H9 (cell line): ENCODE results near the gene GUCY2D. TPM values are rescaled to one million over a fixed set of nuclear protein-coding genes. Genes with fewer than 3 reads are reported as not detected.

Experiments used
- DNase-seq: peaks from one replicate; pipeline ENCODE4 v3.0.0-alpha.2; 2017
- H2AFZ ChIP-seq: one replicate; pipeline ENCODE4 v1.6.1; 2013; ENCODE audit warnings: mild to moderate bottlenecking, low read length, control low read depth, moderate library complexity
- H2AK5ac ChIP-seq: 2 replicates; pipeline ENCODE4 v1.6.1; 2013; ENCODE audit warnings: low read length, control low read depth, mixed read lengths; ENCODE audit not compliant: insufficient read length
- H2BK120ac ChIP-seq: one replicate; pipeline ENCODE4 v1.6.1; 2013; ENCODE audit warnings: low read depth, mild to moderate bottlenecking, low read length, control low read depth, inconsistent platforms; ENCODE audit not compliant: poor library complexity, severe bottlenecking
- H2BK12ac ChIP-seq: 2 replicates; pipeline ENCODE4 v1.6.1; 2013; ENCODE audit warnings: low read length, control low read depth, mixed read lengths, low read depth; ENCODE audit not compliant: insufficient read length
- H2BK15ac ChIP-seq: 2 replicates; pipeline ENCODE4 v1.6.1; 2013; ENCODE audit warnings: low read depth, low read length, control low read depth
- H2BK20ac ChIP-seq: one replicate; pipeline ENCODE4 v1.6.1; 2013; ENCODE audit warnings: low read depth, mild to moderate bottlenecking, low read length, control low read depth, inconsistent platforms; ENCODE audit not compliant: poor library complexity, severe bottlenecking
- H2BK5ac ChIP-seq: 2 replicates; pipeline ENCODE4 v1.6.1; 2013; ENCODE audit warnings: low read length, control low read depth, mixed read lengths; ENCODE audit not compliant: insufficient read length
- H3K14ac ChIP-seq: 2 replicates; pipeline ENCODE4 v1.6.1; 2013; ENCODE audit warnings: low read length, control low read depth; ENCODE audit not compliant: insufficient read depth
- H3K18ac ChIP-seq: 2 replicates; pipeline ENCODE4 v1.6.1; 2013; ENCODE audit warnings: low read depth, mild to moderate bottlenecking, mixed read lengths, low read length, control low read depth; ENCODE audit not compliant: insufficient read length
- H3K23ac ChIP-seq: 2 replicates; pipeline ENCODE4 v1.6.1; 2013; ENCODE audit warnings: low read length, control low read depth, mixed read lengths, low read depth; ENCODE audit not compliant: insufficient read length
- H3K23me2 ChIP-seq: 2 replicates; pipeline ENCODE4 v1.6.1; 2013; ENCODE audit warnings: low read depth, mild to moderate bottlenecking, mixed read lengths, low read length, control low read depth; ENCODE audit not compliant: insufficient read length, poor library complexity, severe bottlenecking
- H3K27ac ChIP-seq: 2 replicates; pipeline ENCODE4 v1.5.1; 2013; ENCODE audit warnings: low read length, control low read depth, mixed read lengths, low read depth; ENCODE audit not compliant: insufficient read length
- H3K27me3 ChIP-seq: 2 replicates; pipeline ENCODE4 v1.6.1; 2013; ENCODE audit warnings: low read length, control low read depth, inconsistent platforms; ENCODE audit not compliant: insufficient read depth
- H3K4ac ChIP-seq: 2 replicates; pipeline ENCODE4 v1.6.1; 2013; ENCODE audit warnings: low read depth, mild to moderate bottlenecking, control low read depth, inconsistent platforms, low read length, moderate library complexity
- H3K4me1 ChIP-seq: 2 replicates; pipeline ENCODE4 v1.6.1; 2013; ENCODE audit warnings: low read length, control low read depth, inconsistent platforms; ENCODE audit not compliant: insufficient read depth
- H3K4me2 ChIP-seq: 2 replicates; pipeline ENCODE4 v1.6.1; 2013; ENCODE audit warnings: low read length, control low read depth, mixed read lengths; ENCODE audit not compliant: insufficient read length, insufficient read depth
- H3K56ac ChIP-seq: 2 replicates; pipeline ENCODE4 v1.6.1; 2013; ENCODE audit warnings: low read depth, mild to moderate bottlenecking, mixed read lengths, low read length, control low read depth; ENCODE audit not compliant: insufficient read length
- H3K79me1 ChIP-seq: 2 replicates; pipeline ENCODE4 v1.6.1; 2013; ENCODE audit warnings: low read depth, mild to moderate bottlenecking, moderate library complexity, low read length, control low read depth, inconsistent platforms; ENCODE audit not compliant: insufficient read depth, poor library complexity, severe bottlenecking
- H3K79me2 ChIP-seq: 2 replicates; pipeline ENCODE4 v1.6.1; 2013; ENCODE audit warnings: low read length, control low read depth, inconsistent platforms; ENCODE audit not compliant: insufficient read depth
- H3K9ac ChIP-seq: 2 replicates; pipeline ENCODE4 v1.6.1; 2013; ENCODE audit warnings: low read length, control low read depth, mixed read lengths; ENCODE audit not compliant: insufficient read length; ENCODE audit errors: extremely low read depth
- H3K9me3 ChIP-seq: one replicate; pipeline ENCODE4 v1.6.1; 2013; ENCODE audit warnings: low read depth, low read length, inconsistent platforms; ENCODE audit not compliant: control insufficient read depth
- H3T11ph ChIP-seq: one replicate; pipeline ENCODE4 v1.6.1; 2013; ENCODE audit warnings: mild to moderate bottlenecking, low read length, control low read depth, inconsistent platforms
- H4K20me1 ChIP-seq: one replicate; pipeline ENCODE4 v1.6.1; 2013; ENCODE audit not compliant: control insufficient read depth, insufficient read length, insufficient read depth
- H4K5ac ChIP-seq: 2 replicates; pipeline ENCODE4 v1.6.1; 2013; ENCODE audit warnings: low read depth, mild to moderate bottlenecking, mixed read lengths, low read length, control low read depth; ENCODE audit not compliant: insufficient read length
- H4K8ac ChIP-seq: replicated peaks from 2 replicates; pipeline ENCODE4 v1.6.1; 2013; ENCODE audit warnings: low read length, control low read depth, mixed read lengths, low read depth; ENCODE audit not compliant: insufficient read length
- H4K91ac ChIP-seq: 2 replicates; pipeline ENCODE4 v1.6.1; 2013; ENCODE audit warnings: low read depth, mild to moderate bottlenecking, moderate library complexity, mixed read lengths, low read length, control low read depth; ENCODE audit not compliant: insufficient read length
- H3K27ac Mint-ChIP-seq, 3 experiments: 2 replicates in 2 of 3; 3 replicates in 1 of 3; pipeline ENCODE4 v1.8.0; 2020 to 2021; ENCODE audit warnings: mixed read lengths in 3 of 3, mild to moderate bottlenecking in 1 of 3, moderate library complexity in 1 of 3
- H3K27me3 Mint-ChIP-seq: 2 replicates; pipeline ENCODE4 v1.8.0; 2021; ENCODE audit warnings: low read depth, mild to moderate bottlenecking, moderate library complexity, mixed read lengths
- H3K36me3 Mint-ChIP-seq, 3 experiments: 2 replicates in 2 of 3; 3 replicates in 1 of 3; pipeline ENCODE4 v1.8.0; 2020 to 2021; ENCODE audit warnings: low read depth in 3 of 3, mixed read lengths in 3 of 3; ENCODE audit not compliant: insufficient read depth in 1 of 3
- H3K4me1 Mint-ChIP-seq, 2 experiments: 2 replicates each; pipeline ENCODE4 v1.8.0; 2020; ENCODE audit warnings: mixed read lengths in 2 of 2
- H3K4me3 Mint-ChIP-seq, 2 experiments: 2 replicates in 1 of 2; 3 replicates in 1 of 2; pipeline ENCODE4 v1.8.0; 2020 to 2021; ENCODE audit warnings: mild to moderate bottlenecking in 2 of 2, mixed read lengths in 2 of 2, moderate library complexity in 1 of 2
- H3K9me3 Mint-ChIP-seq, 2 experiments: 2 replicates in 1 of 2; 3 replicates in 1 of 2; pipeline ENCODE4 v1.8.0; 2020; ENCODE audit warnings: mild to moderate bottlenecking in 2 of 2, mixed read lengths in 2 of 2, moderate library complexity in 1 of 2
- WGBS: extraction: QIAGEN DNeasy Blood & Tissue Kit; methylation state at CpG from one replicate; pipeline ENCODE4 v1.1.7; 2013; ENCODE audit warnings: missing lambda C conversion rate, low lambda C conversion rate, mixed read lengths; ENCODE audit not compliant: insufficient read length; ENCODE audit errors: extremely low coverage; 5-methylcytosine and 5-hydroxymethylcytosine counted together
- total RNA-seq: library from RNA; stranded (reverse); gene quantifications from 2 replicates; pipeline ENCODE4 v1.2.1, GENCODE V29; 2021
- TF ChIP-seq, protein P1 (sequence below): fragments of 200-600 bp; sonication (generic); conservative IDR thresholded peaks from 3 replicates; pipeline ENCODE4 v1.8.0; 2021; ENCODE audit warnings: antibody characterized with exemption, mild to moderate bottlenecking

The GUCY2D gene
- total RNA-seq, 1 experiment from 2014 or later: 0.15 TPM

DNA sequence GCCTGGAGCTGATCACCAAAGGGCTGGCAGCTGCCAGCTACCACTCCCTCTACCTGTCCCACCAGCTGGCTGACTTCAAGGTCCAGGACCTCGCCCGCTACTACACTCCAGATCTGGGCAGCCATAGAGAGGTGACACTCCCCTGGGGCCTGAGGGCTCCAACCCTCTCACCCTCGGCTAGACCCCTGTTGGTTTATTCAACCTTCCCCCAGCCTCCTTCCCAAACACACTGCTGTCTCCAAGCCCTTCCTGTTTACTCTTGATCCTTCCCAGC, 67.1 kb downstream of the GUCY2D start:
- H3K27ac Mint-ChIP-seq: no peak overlapping the region
- Histone ChIP-seq H3K4me2 (no peak overlapping the region), H3K56ac (no peak overlapping the region), H2AK5ac (no peak overlapping the region), H3K27me3 (peaks cover 35% of the 10 kb centered on the region), H3K23me2 (peaks cover 17% of the 10 kb centered on the region), H4K20me1 (no peaks in the 10 kb centered on the region), H2BK15ac (no peak overlapping the region), H3K9me3 (no peaks in the 10 kb centered on the region), H3K23ac (no peak overlapping the region), H3K18ac (no peak overlapping the region), H3K9ac (no peak overlapping the region), H2BK20ac (no peak overlapping the region), H4K8ac (no peak overlapping the region), H2BK5ac (no peak overlapping the region), H3K4ac (no peak overlapping the region), H3K14ac (no peak overlapping the region), H2AFZ (no peak overlapping the region), H3K79me1 (no peaks in the 10 kb centered on the region), H3K4me1 (no peaks in the 10 kb centered on the region), H3T11ph (no peak overlapping the region), H4K91ac (no peak overlapping the region), H4K5ac (no peak overlapping the region), H3K27ac (no peak overlapping the region), H2BK120ac (no peak overlapping the region), H3K79me2 (no peaks in the 10 kb centered on the region), H2BK12ac (no peak overlapping the region)
- H3K4me3 Mint-ChIP-seq: no peak overlapping the region
- TF ChIP-seq, protein P1, sequence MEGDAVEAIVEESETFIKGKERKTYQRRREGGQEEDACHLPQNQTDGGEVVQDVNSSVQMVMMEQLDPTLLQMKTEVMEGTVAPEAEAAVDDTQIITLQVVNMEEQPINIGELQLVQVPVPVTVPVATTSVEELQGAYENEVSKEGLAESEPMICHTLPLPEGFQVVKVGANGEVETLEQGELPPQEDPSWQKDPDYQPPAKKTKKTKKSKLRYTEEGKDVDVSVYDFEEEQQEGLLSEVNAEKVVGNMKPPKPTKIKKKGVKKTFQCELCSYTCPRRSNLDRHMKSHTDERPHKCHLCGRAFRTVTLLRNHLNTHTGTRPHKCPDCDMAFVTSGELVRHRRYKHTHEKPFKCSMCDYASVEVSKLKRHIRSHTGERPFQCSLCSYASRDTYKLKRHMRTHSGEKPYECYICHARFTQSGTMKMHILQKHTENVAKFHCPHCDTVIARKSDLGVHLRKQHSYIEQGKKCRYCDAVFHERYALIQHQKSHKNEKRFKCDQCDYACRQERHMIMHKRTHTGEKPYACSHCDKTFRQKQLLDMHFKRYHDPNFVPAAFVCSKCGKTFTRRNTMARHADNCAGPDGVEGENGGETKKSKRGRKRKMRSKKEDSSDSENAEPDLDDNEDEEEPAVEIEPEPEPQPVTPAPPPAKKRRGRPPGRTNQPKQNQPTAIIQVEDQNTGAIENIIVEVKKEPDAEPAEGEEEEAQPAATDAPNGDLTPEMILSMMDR: no peak
- no peak for DNase-seq
- peaks cover 0 to 2% (median 0%) of the 10 kb centered on the region in 3 experiments; a peak in 2 of 7 replicates for H3K36me3 Mint-ChIP-seq
- peaks cover 33 to 37% of the 10 kb centered on the region in 2 experiments for H3K4me1 Mint-ChIP-seq
- H3K27me3 Mint-ChIP-seq: peaks cover 94% of the 10 kb centered on the region
- no CpG with 5 or more reads among the region's 3 CpGs for WGBS
- H3K9me3 Mint-ChIP-seq: peaks cover 0 to 3% of the 10 kb centered on the region in 2 experiments; a peak in 3 of 5 replicates

Other genes starting within 250 kb of the GUCY2D start
- 26.7 and 28.9 TPM in 2 replicates for gene KDM6B, start 168.4 kb upstream of the GUCY2D start, total RNA-seq
- gene TMEM88, start 147.5 kb upstream of the GUCY2D start, total RNA-seq: 8.9 and 11.3 TPM in 2 replicates
- 40.0 and 50.2 TPM in 2 replicates for gene NAA38, start 145.1 kb upstream of the GUCY2D start, total RNA-seq
- 17.1 and 18.0 TPM in 2 replicates for gene CYB5D1, start 144.6 kb upstream of the GUCY2D start, total RNA-seq
- gene CHD3, start 113.8 kb upstream of the GUCY2D start, total RNA-seq: 33.2 and 35.7 TPM in 2 replicates
- 1.9 and 2.5 TPM in 2 replicates for gene RNF227, start 86.3 kb upstream of the GUCY2D start, total RNA-seq
- 5.7 and 6.4 TPM in 2 replicates for gene KCNAB3, start 72.8 kb upstream of the GUCY2D start, total RNA-seq
- 132 and 160 TPM in 2 replicates for gene TRAPPC1, start 70.7 kb upstream of the GUCY2D start, total RNA-seq
- gene CNTROB, start 70.4 kb upstream of the GUCY2D start, total RNA-seq: 25.8 and 30.1 TPM in 2 replicates
- gene ALOX15B, start 36.4 kb downstream of the GUCY2D start, total RNA-seq: 0.11 TPM in 1 of 2 replicates, not detected in the other
- 0.86 and 1.2 TPM in 2 replicates for gene ALOX12B, start 85.1 kb downstream of the GUCY2D start, total RNA-seq
- gene ALOXE3, start 115.9 kb downstream of the GUCY2D start, total RNA-seq: 0.13 and 0.42 TPM in 2 replicates
- gene HES7, start 121.5 kb downstream of the GUCY2D start, total RNA-seq: 0.26 and 0.33 TPM in 2 replicates
- gene PER1, start 149.8 kb downstream of the GUCY2D start, total RNA-seq: 36.5 and 37.2 TPM in 2 replicates
- gene VAMP2, start 160.3 kb downstream of the GUCY2D start, total RNA-seq: 22.8 and 22.9 TPM in 2 replicates
- 12.7 and 14.3 TPM in 2 replicates for gene TMEM107, start 173.8 kb downstream of the GUCY2D start, total RNA-seq
- gene BORCS6, start 187.6 kb downstream of the GUCY2D start, total RNA-seq: 3.1 and 3.4 TPM in 2 replicates
- gene AURKB, start 208.0 kb downstream of the GUCY2D start, total RNA-seq: 160 and 171 TPM in 2 replicates
- gene CTC1, start 245.4 kb downstream of the GUCY2D start, total RNA-seq: 36.9 and 37.0 TPM in 2 replicates
- 224 and 228 TPM in 2 replicates for gene PFAS, start 246.7 kb downstream of the GUCY2D start, total RNA-seq